Subcutaneous adipose tissue (tissue), 4 donors: ENCODE measurements around the gene ZSWIM5. TPM values are rescaled to one million over a fixed set of nuclear protein-coding genes. Genes with fewer than 3 reads are reported as not detected.

ENCODE experiments used
- total RNA-seq, 4 donors: library from RNA; depleted of rRNA; stranded (reverse); fragments of >200 nt; gene quantifications; one replicate each; pipeline ENCODE4 v1.1.0, GENCODE V29; 2016
- TF ChIP-seq, protein P1 (sequence below): fragments of 450-650 bp; IDR thresholded peaks from one replicate; pipeline ENCODE4 v1.5.1; 2016; ENCODE audit warnings: low read depth, mild to moderate bottlenecking, control low read depth, antibody characterized with exemption, moderate library complexity

The ZSWIM5 gene
- total RNA-seq, 4 donors from 2014 or later = 0.85 to 1.3 (median 1.0) TPM

DNA sequence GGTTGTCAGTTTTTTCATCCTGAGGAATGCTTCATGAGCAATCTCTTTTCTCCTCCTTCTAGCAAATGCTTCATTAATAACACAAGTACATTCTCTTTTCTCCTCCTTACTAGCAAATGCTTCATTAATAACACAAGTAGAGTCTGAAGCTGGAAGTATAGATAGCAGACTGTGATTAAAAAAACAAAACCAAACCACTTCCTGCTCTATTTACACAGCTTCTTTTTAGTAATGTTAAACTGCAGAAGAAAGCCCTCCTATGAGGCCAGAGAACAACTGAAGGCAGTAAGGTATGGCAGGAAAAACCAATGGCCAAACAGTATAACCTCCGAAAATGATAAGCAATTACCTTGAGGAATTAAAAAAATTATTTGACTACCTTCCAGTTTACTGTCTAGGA lies 90.1 kb downstream of the ZSWIM5 start:
- TF ChIP-seq, protein P1, sequence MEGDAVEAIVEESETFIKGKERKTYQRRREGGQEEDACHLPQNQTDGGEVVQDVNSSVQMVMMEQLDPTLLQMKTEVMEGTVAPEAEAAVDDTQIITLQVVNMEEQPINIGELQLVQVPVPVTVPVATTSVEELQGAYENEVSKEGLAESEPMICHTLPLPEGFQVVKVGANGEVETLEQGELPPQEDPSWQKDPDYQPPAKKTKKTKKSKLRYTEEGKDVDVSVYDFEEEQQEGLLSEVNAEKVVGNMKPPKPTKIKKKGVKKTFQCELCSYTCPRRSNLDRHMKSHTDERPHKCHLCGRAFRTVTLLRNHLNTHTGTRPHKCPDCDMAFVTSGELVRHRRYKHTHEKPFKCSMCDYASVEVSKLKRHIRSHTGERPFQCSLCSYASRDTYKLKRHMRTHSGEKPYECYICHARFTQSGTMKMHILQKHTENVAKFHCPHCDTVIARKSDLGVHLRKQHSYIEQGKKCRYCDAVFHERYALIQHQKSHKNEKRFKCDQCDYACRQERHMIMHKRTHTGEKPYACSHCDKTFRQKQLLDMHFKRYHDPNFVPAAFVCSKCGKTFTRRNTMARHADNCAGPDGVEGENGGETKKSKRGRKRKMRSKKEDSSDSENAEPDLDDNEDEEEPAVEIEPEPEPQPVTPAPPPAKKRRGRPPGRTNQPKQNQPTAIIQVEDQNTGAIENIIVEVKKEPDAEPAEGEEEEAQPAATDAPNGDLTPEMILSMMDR = no peak

DNA sequence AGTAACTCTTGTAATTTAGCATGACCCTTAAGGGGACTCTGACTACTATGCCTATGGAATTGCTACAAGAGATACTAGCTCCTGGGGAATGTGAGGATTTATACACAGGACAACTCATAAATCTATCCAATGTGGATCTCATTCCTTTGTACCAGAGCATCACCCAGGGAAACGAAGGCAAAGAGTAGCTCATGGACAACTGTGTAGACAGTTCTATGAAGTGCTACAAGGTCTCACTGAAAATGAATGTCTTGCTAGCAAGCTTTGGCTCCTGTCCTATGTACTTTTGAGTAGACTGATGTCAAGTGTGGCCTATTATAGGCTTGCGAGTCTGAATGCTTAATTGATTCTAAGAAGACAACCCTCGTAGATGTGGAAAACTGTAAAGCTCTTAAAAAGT lies 93.7 kb downstream of the ZSWIM5 start:
- TF ChIP-seq, protein P1 = no peak

DNA sequence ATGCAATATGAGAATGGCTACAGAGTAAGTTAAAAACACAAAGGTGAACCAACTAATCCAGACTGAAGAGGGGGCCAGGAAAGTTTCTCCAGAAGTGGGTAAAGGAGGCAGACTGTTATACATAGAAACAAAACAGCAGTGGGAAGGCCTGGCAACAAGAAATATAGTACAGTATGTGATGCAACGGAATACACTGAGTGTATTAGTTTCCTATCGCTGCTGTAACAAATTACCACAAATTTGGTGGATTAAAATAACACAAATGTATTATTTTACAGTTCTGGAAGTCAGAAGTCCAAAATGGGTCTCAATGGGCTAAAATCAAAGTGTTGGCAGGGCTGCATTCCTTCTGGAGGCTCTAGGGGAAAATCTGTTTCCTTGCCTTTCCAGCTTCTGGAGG lies 95.2 kb downstream of the ZSWIM5 start:
- TF ChIP-seq, protein P1 = no peak

DNA sequence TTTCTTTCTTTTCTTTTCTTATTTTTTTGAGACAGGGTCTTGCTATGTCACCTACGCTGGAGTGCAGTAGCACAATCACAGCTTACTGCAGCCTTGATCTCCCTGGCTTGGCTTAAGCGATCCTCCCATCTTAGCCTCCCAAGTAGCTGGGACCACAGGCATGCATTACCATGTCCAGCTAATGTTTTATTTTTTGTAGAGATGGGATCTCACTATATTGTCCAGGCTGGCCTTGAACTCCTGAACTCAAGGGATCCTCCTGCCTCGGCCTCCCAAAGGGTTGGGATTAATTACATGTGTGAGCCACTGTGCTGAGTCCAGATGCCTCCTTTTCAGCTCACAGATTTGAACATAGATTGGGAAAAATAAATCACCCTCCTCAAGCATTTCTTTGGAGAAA lies 98.6 kb downstream of the ZSWIM5 start:
- TF ChIP-seq, protein P1 = no peak

DNA sequence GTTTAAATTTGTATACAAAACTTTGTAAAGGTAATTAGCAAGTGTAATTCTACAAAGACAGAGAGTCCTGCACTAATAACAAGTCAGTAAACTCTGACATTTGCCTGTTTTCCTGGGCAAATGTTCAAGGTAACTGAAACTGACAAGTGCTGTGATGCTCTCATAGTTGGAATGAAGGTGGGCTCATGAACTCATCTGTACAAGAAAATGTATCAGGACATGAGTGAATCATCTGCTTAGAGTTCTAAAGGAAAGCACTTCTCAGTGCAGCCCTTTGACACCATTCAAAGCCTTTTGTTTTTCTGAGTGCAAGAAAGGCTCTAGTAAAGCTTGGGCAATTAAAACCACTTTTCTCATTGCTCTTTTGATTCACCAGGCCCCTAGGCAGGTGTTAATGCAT lies 102.9 kb downstream of the ZSWIM5 start:
- TF ChIP-seq, protein P1 = no peak

DNA sequence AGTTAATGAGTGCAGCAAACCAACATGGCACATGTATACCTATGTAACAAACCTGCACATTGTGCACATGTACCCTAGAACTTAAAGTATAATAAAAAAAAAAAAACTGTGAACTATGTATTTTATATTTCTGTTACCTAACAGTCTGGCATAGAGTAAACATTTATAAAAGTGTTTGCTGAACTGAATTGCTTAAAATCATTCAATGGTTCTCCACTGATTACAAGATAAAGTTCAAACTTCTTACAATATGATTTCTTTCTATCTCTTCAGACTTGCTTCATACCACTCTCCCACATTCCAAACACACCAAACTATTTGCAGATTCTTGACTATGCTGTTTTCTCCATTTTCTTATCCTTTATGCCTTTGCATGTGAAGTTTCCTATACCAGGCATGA lies 104.5 kb downstream of the ZSWIM5 start:
- TF ChIP-seq, protein P1 = no peak

DNA sequence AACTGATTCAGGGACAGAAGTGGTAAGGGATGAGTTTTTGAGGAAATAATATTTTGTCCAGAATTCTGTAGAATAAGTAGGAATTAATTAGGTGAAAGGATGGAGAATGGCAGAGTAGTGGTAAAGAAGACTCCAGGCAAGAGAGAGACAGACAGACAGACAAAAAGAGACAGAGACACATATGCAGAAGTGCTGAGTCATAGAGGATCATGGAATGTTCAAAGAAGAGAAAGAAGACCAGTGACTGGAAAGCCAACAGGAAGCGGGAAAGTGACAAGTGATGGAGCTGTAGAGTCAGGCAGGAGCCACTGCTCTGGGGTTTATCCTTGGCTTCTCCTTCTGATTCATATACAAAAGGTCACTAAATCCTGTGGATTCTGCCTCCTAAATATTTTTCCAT lies 108.5 kb downstream of the ZSWIM5 start:
- TF ChIP-seq, protein P1 = no peak

DNA sequence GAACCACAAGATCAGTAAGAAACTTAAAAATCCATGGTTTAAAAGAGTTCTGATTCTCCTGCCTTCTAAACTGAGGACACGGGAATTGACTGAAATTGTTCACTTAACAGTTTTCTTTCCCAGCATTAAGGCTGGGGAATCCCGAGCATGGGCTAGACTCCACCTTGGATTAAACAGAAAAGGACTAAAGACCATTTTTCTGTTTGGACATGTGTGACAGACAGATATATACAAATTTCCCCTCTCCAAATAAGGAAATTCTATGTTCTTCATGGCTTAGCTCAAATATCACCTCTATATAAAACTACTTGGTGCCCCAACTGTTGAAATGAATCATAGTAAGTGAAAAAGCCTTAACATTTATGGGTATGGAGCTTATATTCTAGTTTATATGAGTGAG lies 109.3 kb downstream of the ZSWIM5 start:
- TF ChIP-seq, protein P1 = no peak
